GM19395 (cell line): ENCODE data around the gene PRR14.

Source experiments
- ATAC-seq: cut with Tn5 transposase; IDR thresholded peaks from one replicate; pipeline ENCODE4 v1.9.1; 2021; ENCODE audit warnings: mild to moderate bottlenecking, moderate library complexity; ENCODE audit not compliant: unreplicated experiment

The PRR14 gene

GRCh38 chr16:30650369-30651123, at the start of gene PRR14:
Gene PRR14, plus strand, starts transcription at chr16:30650960. Its CDS starts 686 bp downstream, at chr16:30651646.
- ATAC-seq, result peak; percentile 71

- no peak for ATAC-seq
Observed at GRCh38 chr16:30601966-30602365, 48.8 kb upstream of the PRR14 start.

DNA sequence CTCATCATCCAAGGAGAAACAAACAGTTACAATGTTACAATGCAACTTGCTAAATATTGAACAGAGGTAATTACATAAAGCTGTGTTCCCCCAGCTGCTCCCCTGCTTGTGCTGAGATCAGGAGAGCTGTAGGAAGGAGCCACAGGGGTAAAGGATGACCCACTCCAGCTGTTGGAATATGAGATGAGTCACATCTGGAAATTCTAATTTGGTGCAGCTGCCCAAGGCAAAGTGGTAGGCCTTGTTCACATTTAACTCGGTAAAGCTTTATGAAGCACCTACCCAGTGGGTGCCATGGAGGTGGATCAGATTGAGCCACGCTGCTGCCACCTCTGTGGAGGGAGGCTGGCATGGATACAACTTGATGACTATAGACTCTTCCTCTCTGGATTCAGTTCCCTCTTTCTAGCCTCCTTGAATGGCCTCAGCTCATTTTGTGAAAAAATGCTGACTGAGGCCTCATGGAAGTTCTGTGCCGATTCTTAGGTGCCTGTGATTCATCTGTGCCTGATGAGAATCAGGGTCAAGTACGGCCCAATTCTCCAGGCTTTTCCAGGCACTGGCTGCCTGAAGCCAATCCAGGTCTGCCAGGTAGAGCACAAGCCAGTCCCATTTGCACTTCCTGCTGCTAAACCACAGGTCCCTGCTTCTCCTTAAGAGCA, 48.0 kb upstream of the PRR14 start:
- ATAC-seq, result no peak

DNA sequence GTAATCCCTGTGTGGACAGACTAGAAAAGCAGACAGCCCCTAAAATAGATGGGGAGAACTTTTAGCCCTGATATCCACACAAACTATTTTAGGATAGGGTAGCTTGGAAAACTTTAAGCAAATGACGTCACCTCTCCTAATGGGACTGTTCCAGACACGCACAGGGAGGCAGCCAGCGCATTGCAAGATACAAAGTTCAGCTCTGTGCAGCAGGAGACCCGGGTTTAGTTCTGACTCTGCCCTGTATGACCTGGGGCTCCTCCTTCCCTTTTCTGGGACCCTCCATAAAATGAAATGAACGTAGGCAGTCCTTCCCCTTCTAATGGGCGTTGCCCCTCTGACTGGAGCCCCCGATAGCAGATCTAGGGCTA, 46.8 kb upstream of the PRR14 start:
- no peak for ATAC-seq

DNA sequence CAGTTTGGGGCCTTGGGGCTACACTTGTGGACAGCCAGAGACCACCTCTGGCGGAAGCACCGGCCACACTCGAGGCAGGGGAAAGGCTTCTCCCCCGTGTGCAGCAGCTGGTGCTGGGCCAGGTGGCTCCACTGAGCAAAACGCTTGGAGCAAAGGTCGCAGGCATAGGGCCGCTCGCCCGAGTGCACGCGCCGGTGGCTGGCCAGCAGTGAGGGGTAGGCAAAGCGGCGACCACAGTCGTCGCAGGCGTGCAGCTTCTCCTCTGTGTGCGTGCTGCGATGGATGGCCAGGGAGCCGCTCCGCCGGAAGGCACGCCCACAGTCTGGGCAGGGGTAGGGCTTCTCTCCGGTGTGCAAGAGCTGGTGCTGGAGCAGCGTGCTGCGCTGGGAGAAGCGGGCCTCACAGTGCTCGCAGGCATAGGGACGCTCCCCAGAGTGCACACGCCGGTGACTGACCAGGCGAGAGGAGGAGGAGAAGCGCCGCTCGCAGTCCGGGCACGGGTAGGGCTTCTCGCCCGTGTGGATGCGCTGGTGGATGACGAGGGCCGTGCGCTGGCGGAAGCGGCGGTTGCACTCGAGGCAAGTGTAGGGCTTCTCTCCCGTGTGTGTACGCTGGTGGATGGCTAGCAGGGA, 46.3 kb upstream of the PRR14 start:
- no peak for ATAC-seq

DNA sequence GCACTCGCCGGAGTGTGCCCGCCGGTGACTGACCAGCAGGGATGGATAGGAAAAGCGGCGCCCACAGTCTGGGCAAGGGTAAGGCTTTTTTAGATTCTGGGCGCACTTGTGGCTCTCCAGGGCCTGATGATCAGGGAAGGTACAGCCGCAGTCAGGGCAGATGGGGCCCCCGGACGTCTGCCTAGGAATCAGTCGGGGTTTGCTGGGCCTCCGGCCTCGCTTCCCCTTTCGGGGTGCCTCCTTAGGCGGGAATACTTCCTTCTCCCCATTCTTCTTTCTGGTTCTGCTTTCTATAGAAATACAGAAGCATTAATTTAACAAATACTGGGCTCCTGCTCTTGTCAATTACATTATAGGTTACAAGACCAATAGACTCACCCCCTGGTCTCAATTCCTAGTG, 45.6 kb upstream of the PRR14 start:
- ATAC-seq, result no peak

DNA sequence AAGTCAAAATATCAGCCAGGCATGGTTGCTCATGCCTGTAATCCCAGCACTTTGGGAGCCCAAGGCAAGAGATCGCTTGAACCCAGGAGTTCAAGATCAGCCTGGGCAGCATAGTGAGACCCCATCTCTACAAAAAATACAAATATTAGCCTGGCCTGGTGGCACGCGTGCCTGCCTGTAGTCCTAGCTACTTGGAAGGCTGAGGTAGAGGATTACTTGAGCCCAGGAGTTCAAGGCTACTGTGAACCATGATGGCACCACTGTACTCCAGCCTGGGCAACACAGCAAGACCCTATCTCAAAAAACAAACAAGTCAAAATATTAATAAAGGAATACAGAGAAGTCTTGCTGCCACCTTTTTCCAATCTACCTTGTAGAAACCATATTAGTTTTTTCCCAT, 44.8 kb upstream of the PRR14 start:
- no peak for ATAC-seq

DNA sequence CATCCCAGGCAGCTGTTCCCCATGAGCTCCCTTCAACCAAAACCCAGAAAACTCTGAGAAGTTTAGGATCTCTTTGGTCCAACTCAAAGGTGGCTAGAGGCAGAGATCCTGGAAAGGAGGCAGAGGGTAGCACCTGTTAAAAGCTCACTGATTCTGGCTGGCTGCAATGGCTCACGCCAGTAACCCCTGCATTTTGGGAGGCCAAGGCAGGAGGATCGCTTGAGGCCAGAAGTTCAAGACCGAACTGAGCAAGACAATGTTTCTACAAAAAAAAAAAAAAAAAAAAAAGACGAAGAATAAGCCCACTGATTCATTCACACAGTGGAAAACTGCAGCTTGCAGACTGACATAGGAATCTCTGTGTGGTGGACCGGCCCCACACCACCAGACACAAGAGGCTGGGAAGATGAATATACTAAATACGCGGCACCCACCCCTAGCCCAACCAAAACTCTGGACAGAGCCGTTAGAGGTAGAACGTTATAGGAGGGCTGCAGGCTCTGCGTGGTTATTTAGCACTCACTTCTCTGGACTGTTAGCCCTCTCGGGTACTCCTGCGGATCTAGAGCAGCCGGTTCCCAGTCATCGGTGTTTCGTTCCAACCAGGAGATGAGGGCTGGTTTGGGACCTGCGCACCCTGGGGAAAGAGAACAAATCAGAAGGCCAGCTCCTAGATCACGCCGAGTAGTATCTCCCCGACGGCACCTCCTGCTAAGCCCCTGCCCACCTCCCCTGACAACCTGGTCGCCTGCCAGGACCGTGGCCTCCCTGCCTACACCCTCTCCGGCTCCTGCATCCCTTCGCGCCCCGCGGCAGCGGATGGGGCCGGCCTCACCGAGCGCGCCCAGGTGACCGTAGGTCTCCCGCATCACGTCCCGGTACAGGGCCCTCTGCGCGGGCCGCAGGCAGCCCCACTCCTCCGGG, 41.5 kb upstream of the PRR14 start:
- peak; percentile 34 for ATAC-seq

DNA sequence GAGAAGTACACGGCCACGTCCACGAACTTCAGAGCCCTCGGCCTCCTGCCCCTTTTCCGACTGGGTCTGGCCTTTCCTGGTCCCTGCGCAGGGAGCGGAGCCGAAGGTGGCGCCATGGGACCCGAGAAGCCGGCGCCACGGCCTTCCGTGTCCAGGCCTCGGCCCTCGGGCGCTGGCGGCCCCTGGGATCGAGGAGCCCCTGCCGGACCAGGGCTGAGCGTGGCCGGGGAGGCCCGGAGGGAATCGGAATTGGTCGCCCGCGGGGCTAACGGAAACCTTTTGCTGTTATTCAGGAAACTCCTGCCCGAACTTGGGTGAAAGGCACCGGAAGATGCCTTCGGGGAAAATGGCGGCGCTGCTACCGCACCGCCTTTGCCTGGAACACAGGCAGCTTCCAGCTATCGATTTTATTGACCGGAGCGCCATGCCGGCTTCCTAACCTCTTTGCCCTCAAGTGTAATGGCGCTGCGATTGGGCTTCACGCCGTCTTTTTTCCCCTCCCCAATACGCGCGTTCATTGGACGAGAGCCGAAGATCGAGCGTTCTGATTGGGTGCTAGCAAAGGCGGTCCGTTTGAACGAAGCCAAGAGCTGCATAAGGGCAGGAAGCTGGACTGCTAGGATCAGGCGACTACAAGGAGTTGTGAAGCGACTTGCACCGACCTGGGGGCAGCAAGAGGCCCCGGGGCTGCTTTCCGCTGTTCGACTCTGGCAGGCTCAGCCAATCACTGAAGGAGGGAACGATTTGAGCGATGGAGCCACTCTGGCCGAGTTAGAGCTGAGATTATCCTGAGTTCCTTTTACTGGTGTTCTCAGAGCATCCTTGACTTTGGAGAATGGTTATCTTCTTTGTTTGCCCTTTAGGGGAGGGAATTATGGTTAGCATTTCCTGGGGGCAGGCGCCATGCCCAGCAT, 40.6 kb upstream of the PRR14 start, which contains the start of gene ZNF689:
Gene ZNF689, minus strand, starts transcription at position 464 of the 914 bp plus-strand sequence. Its CDS starts 348 bp downstream, at position 116.
- ATAC-seq, result peak; percentile 90

- ATAC-seq, result no peak
Observed at GRCh38 chr16:30615358-30616091, 35.2 kb upstream of the PRR14 start.

DNA sequence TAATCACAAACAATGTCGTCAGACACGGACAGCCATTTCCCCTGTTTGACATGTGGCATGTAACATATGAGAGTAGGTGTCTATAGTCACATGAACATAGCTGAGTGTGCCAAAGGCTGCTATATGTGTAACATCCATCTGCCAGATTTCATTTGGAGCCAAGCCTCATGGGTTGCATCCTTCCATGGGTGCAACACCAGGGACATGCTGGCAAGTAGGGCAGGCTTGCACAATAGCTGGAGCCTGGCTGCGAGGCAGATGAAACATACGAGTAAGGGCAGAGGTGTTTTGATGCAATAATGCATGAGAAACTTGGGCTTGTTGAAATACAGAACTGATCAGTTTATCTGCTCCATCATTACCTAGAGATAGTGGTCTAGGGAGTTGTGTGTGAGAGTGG, 31.6 kb upstream of the PRR14 start:
- no peak for ATAC-seq

DNA sequence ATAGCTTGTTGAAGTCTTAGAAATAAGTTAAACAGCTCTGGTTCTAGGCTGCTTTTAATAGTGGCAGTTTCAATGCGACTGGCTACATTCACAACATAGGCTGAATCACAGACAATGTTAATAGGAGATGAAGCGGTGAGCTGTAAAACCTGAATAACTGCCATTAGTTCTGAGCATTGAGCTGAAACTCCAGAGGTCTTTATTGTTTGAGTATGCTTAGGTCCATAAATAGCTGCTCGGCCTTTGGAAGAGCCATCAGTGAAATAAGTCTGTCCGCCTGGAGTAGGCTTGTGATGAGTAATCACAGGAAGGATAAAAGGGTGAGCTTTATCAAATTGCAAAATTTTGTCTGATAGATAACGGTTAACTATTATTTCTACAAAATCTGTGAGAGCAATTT, 31.1 kb upstream of the PRR14 start:
- no peak for ATAC-seq

- ATAC-seq, result no peak
Observed at GRCh38 chr16:30620169-30620568, 30.6 kb upstream of the PRR14 start.

GRCh38 chr16:30621765-30622164, 29.0 kb upstream of the PRR14 start:
- ATAC-seq, result no peak

GRCh38 chr16:30622455-30623032, 28.2 kb upstream of the PRR14 start:
- no peak for ATAC-seq

DNA sequence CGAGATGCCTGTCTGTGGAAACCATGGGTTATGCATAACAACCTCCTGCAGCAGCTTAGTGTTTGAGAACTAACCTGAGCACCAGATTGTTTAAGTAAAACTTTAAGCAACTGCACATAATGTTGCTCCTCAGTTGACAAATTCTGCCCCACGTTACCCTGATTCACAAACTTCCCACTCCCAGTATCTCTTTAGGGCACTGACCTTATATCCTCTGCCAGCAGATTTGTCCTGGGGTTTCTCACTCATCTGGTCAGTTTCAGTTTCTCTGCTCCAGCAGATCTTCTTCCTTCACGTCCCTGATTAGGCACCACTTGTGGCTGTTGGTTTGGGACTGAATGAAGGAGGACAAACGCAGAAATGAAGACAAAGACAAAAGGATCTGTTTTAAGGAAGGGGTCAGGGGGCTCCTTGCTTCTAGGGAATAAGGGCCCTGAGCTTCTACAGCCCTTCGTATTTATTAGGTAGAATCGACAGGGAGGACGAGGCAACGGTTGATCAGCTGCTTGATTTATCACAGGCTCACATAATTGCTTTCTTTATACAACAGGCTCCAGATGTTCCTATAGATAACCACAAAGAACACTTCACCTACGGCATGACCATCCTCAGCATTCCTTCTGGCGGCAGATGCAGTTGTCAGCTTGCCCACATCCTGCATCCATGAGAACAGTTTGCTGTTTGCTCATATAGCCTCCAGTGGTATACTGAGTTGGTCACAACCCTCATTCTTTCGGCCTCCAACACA, 27.1 kb upstream of the PRR14 start:
- ATAC-seq, result no peak

GRCh38 chr16:30626236-30626635, 24.5 kb upstream of the PRR14 start:
- ATAC-seq, result no peak
